Astrocyte of the hippocampus (primary cell): Measurements from ENCODE around the gene PDE4D.

Source experiments
- DNase-seq: peaks from one replicate; pipeline ENCODE4 v3.0.0; 2011; ENCODE audit warnings: low read depth, low spot score

Gene PDE4D

DNA sequence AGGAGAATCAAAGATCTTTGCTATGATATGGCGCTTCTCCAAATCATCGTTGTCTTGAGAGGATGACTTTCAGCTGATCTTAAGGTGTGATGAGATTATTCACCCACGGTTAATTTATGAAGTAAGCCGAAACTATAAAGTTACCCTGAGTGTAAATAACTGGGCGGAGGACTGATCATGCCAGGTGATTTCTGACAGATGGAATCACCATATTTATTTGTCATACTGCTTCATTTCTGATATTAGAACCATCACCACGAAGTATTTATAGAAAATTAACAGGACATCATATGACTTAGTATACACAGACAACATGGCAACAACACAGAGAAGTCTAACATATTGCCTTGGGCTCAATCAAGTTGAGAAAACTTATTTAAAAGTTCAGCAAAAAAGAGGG is 708.8 kb downstream of the PDE4D start:
- no peak for DNase-seq

DNA sequence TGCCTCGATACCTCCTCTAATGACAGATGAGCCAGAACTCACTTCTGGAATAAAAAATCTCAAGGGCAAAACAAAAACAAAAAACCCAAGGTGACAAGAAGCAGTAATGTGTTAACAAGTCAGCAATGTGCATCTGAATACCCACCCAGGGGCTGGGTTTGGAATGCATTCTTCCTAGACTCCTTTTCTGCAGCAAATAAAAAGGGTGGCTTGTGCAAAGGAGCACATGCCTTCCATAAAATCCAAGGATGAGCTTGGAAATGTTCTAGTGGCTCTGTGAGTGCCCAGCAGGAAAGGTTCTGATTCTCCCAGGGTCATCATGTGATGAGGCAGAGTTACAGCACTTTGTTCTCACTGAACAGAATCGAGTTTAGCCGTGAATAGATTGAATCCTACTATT is 710.8 kb downstream of the PDE4D start:
- no peak for DNase-seq

GRCh38 chr5:59180515-59180914 is 713.0 kb downstream of the PDE4D start:
- DNase-seq: no peak

- DNase-seq: no peak
Measured at GRCh38 chr5:59179704-59180103, 713.8 kb downstream of the PDE4D start.

DNA sequence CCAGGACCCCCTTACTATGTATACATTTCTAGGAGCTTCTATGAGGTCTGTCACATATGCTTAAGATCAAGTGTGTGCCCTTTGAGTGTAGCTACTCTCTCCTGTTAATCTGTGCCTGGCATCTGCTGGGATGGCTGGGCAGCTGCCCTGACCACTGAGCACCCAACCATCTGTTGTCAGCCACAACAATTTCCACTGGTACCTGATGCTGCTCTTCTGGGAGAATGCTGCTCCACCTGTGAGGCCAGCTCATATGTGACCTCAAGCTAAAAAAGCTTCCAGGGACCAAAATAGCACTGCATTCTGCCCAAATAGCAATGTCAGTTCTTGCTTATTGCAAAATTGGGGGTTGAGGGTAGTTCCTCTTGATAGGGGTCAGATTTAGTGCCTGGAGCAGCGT is 715.0 kb downstream of the PDE4D start:
- DNase-seq: no peak

- no peak for DNase-seq
Measured at GRCh38 chr5:59178071-59178470, 715.5 kb downstream of the PDE4D start.

DNA sequence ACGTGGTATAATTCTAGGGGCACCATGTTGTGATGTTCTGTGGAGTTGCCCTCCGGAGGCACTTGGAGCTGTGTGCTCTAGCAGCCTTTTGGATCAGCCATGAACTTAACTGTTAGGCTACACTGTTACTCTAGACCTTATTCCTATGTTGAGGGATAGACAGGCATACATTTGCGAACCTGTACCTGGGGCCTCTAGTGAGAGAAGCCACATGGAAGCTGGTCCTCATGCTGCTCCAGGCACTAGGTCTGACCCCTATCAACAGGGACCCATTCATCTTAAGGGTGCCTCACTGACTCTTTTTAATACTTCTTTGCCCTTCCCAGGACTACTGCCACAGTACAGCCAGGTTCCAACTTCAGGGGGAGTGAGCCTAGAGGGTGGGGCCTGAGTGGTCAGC is 715.9 kb downstream of the PDE4D start:
- DNase-seq: no peak

GRCh38 chr5:59174248-59174844 is 719.2 kb downstream of the PDE4D start:
- peak; percentile 79 for DNase-seq

GRCh38 chr5:59173578-59173977 is 719.9 kb downstream of the PDE4D start:
- no peak for DNase-seq

- no peak for DNase-seq
Measured at GRCh38 chr5:59171131-59171530, 722.4 kb downstream of the PDE4D start.

DNA sequence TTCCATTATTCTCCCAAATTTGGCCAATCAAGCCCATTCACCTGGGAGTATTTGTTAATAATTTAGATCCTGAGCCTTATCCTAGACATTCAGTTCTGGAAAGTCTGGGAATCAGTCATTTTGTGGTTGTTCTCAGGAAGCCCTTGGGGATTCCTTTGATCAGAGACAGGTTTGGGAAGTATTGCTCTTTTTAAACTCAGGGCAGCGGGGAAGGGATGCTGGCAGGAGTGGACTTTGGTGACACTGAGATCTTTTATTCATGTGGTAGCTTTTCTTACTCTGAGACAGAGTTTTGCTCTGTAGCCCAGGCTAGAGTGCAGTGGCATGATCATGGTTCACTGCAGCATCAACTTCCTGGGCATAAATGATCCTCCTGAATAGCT is 723.8 kb downstream of the PDE4D start:
- no peak for DNase-seq

GRCh38 chr5:59169081-59169767 is 724.3 kb downstream of the PDE4D start:
- no peak for DNase-seq

DNA sequence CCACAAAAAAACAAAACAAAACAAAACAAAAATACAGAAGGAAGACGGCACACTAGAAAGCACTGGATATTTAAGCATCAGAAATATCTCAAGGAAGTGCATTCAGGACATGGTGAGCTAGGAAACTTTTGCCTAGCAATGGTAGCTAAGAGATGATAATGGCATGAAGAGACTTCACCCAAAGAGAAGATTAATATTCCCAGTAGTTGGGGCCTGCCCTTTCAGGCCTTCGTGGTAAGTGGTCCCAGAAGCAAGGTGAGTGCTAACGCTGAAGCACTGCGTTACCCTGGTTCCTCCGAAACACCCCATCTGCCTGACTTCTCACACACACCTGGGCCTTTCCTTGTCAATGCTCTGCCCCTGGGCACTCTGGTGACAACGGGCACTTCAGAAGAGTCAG is 725.5 kb downstream of the PDE4D start:
- no peak for DNase-seq

DNA sequence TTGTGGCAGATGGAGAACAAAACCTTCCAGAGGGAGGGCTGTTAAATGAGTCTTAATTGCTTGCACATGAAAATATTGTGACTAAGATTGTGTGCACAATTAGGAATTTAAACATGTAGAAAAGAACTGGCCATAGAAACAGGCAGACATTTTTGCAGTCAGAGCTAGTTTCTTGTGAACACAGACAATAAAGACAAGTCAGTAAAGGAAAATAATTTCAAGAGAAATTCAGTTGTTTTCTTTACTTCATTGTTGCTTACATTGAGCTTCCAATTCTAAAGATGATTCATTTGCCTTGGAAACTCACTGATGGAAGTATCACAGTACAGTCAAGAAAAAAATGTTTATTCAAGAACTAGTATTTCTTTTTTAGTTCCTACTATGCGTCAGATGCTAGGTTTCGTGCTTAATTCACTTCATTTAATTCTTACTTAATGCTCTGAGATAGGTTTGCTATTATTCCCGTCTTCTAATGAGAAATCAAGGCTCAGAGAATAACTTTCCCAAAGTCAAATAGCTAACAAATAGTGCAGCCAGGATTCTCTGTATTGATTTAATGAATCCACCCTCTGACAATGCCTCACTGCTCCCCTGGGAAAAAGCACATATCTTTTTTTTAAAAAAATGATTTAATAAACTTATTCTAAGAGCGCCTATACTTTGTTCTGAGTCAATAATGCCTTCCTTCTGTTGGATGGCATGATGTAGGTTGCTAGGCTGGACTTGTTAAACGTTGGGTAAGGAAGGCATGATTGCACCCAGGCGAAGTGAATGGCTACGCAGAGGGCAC is 729.3 kb downstream of the PDE4D start:
- DNase-seq: peak; percentile 7

DNA sequence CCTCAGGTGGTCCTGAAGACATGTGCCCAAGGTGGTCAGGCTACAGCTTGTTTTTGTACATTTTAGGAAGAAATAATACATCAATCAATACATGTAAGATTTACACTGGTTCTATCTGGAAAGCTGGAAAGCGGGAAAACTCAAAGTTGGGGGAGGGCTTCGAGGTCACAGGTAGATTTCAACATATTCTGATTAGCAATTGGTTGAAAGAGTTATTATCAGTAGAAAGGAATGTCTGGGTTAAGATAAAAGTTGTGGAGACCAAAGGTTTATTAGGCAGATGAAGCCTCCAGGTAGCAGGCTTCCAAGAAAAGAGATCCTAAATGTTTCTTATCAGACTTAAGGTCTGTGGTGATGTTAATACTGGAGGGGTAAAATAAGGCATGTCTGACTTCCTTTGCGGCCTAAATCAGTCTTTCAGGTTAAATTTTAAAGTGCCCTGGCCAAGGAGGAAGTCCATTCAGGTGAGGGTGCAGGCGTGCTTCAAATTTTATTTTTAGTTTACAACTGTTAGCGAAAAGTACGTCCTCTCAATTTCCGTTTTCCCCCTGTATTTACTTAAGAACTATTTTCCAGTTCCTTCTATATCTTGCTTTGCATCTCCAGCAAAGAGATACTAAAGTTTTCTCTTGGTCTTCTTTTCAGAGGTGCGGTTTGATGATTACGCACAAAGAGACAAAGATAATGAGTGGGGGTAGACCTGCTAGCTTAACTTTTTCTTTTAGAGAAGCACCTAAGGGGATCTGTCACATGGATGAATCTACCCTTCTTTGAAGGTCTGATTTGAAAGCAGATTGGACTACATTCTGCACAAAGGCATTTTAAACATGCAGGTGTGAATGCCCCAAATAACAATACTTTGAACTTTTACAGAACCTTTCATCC is 732.1 kb downstream of the PDE4D start:
- no peak for DNase-seq

- DNase-seq: no peak
Measured at GRCh38 chr5:59158637-59159391, 734.7 kb downstream of the PDE4D start.

DNA sequence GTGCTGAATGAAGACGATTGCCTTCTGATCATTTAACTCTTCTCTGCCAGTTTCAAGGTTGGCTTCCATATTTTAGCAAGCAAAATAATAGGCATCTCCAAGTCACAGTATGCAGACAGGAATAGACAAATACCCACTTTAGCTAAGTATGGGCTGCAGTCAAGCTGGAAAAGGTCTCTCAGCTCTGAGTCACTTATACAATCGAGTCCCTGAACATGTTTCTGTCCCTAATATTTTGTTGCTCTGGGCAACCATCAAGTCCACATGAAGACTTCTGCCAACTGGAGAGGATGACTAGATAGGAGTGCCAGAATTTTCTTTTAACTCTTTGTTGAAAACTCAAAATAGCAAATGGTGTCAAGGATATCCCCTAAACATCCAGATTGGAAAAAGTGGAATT is 735.4 kb downstream of the PDE4D start:
- no peak for DNase-seq

DNA sequence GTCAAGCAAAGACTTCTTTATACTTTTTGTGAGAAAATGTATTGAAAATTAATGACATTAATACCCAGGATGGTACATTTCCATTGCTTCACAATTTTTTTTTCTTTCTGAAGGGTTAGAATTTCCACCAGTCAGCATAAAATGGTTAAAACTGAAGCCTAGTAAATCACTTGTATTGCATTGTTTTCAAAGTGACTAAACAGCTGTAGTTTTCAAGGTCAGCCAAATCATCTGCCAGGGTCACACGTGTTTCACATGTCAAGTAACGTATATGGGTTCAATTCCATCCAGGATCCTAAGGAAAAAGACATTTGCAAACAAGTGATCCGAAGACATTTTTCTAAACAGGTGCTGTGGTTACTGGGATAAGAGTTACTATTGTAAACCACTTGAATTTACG is 736.5 kb downstream of the PDE4D start:
- no peak for DNase-seq

DNA sequence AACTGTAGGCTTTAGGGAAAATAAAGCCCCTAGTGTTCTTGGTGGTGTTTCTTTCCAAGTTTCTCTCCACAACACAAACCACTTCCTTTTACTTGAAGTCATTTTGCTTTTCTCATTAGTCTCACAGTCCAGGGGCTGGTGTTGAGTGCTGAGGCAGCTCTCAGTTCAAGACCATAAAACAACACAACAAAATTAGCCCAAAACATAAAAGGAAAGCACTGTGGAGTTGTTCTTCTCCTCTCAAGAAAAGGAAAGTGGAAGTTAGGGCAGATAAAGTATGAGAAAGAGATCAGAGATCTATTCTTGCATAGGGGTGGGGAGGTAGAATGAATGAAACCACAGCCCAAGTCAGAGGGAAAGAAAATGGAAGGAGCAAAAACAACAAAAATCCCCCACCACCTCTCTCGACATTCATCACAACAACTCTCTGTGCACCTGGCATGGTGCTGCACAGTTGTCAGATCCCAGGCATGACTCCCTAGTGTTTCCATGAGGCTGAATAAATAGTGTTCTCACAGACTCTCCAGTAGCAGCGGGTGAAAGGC is 740.8 kb downstream of the PDE4D start:
- DNase-seq: peak; percentile 35

GRCh38 chr5:59151162-59151889 is 742.2 kb downstream of the PDE4D start:
- DNase-seq: no peak
